ENCODE measurements around the gene ZFP30.
"Not testable (repeated sequence)": the region's sequence is repeated elsewhere in the genome, so short reads cannot be mapped to it uniquely, and the experiment has no call there.

The ZFP30 gene

GRCh38 chr19:37655301-37655688 is at the start of gene ZFP30:
Gene ZFP30 (minus strand): TSS chr19:37655465. CDS start chr19:37647822, 7,643 bp downstream.
- peak; percentile 31 for DNase-seq (ENCODE audit: low spot score)

GRCh38 chr19:37699057-37699456 is 43.8 kb upstream of the ZFP30 start:
- no peak for DNase-seq (ENCODE audit: low spot score)

- DNase-seq (ENCODE audit: low spot score), result no peak
Observed at GRCh38 chr19:37698216-37698615, 43.0 kb upstream of the ZFP30 start.

GRCh38 chr19:37695144-37695899 is 40.1 kb upstream of the ZFP30 start:
- DNase-seq (ENCODE audit: low spot score), result no peak

- no peak for DNase-seq (ENCODE audit: low spot score)
Observed at GRCh38 chr19:37692956-37693620, 37.8 kb upstream of the ZFP30 start.

- DNase-seq (ENCODE audit: low spot score), result peak; percentile 56
Observed at GRCh38 chr19:37691881-37692504, 36.7 kb upstream of the ZFP30 start.

GRCh38 chr19:37683520-37683919 is 28.3 kb upstream of the ZFP30 start:
- no peak for DNase-seq (ENCODE audit: low spot score)

GRCh38 chr19:37669450-37669914 is 14.2 kb upstream of the ZFP30 start:
- DNase-seq (ENCODE audit: low spot score), result no peak

- DNase-seq (ENCODE audit: low spot score), result not testable (repeated sequence)
Observed at GRCh38 chr19:37657157-37657556, 1.9 kb upstream of the ZFP30 start.

GRCh38 chr19:37655689-37656371 is 565 bp upstream of the ZFP30 start:
- DNase-seq (ENCODE audit: low spot score), result peak; percentile 75

- DNase-seq (ENCODE audit: low spot score), result peak; percentile 22
Observed at GRCh38 chr19:37654629-37655300, 500 bp downstream of the ZFP30 start.

GRCh38 chr19:37654118-37654517 is 1.1 kb downstream of the ZFP30 start:
- no peak for DNase-seq (ENCODE audit: low spot score)

GRCh38 chr19:37635076-37636056 is 19.9 kb downstream of the ZFP30 start:
- no peak for DNase-seq (ENCODE audit: low spot score)

- DNase-seq (ENCODE audit: low spot score), result no peak
Observed at GRCh38 chr19:37594982-37595382, 60.3 kb downstream of the ZFP30 start.

- DNase-seq (ENCODE audit: low spot score), result peak; percentile 73
Observed at GRCh38 chr19:37594304-37594981, 60.8 kb downstream of the ZFP30 start, which contains the start of the genes ZNF540 and ZNF571. Gene ZNF540 (plus strand): TSS chr19:37594876. CDS start chr19:37598448, 3,572 bp downstream. Gene ZNF571 (minus strand): TSS chr19:37594792. CDS start chr19:37586676, 8,116 bp downstream.

- DNase-seq (ENCODE audit: low spot score), result no peak
Observed at GRCh38 chr19:37593996-37594303, 61.3 kb downstream of the ZFP30 start.

- no peak for DNase-seq (ENCODE audit: low spot score)
Observed at GRCh38 chr19:37583340-37583739, 71.9 kb downstream of the ZFP30 start.

GRCh38 chr19:37572203-37572602 is 83.1 kb downstream of the ZFP30 start:
- DNase-seq (ENCODE audit: low spot score), result no peak

GRCh38 chr19:37565370-37565669 is 89.9 kb downstream of the ZFP30 start:
- no peak for DNase-seq (ENCODE audit: low spot score)

Data from kidney capillary endothelial cell (primary cell).